GM12891 (cell line): ENCODE results near the gene CTDP1.

Experiments
- DNase-seq: peaks from one replicate; pipeline ENCODE4 v3.0.0; 2011; ENCODE audit warnings: low spot score; ENCODE audit not compliant: insufficient read length
- FAIRE-seq: peaks from 2 replicates; lab custom pipeline; 2011; peaks lifted over from hg19 to GRCh38; lab: Jason Lieb, UNC
- PAX5 ChIP-seq: IDR thresholded peaks from 2 replicates; pipeline ENCODE4 v1.6.1; 2011; ENCODE audit warnings: low read length, moderate library complexity, mild to moderate bottlenecking; ENCODE audit not compliant: insufficient read depth, severe bottlenecking
- POLR2A ChIP-seq: IDR thresholded peaks from 2 replicates; pipeline ENCODE4 v1.6.1; 2011; ENCODE audit warnings: low read depth, low read length, control low read depth
- POLR2AphosphoS5 ChIP-seq: IDR thresholded peaks from 2 replicates; pipeline ENCODE4 v1.6.1; 2011; ENCODE audit warnings: low read depth, low read length, control low read depth
- POU2F2 ChIP-seq: IDR thresholded peaks from 2 replicates; pipeline ENCODE4 v1.6.1; 2011; ENCODE audit warnings: low read depth, mild to moderate bottlenecking, control low read depth, low read length, moderate library complexity
- SPI1 ChIP-seq: IDR thresholded peaks from 2 replicates; pipeline ENCODE4 v1.6.1; 2011; ENCODE audit warnings: low read depth, low read length, control low read depth
- TAF1 ChIP-seq: IDR thresholded peaks from 2 replicates; pipeline ENCODE4 v1.6.1; 2011; ENCODE audit warnings: low read depth, low read length, control low read depth

Gene CTDP1

DNA sequence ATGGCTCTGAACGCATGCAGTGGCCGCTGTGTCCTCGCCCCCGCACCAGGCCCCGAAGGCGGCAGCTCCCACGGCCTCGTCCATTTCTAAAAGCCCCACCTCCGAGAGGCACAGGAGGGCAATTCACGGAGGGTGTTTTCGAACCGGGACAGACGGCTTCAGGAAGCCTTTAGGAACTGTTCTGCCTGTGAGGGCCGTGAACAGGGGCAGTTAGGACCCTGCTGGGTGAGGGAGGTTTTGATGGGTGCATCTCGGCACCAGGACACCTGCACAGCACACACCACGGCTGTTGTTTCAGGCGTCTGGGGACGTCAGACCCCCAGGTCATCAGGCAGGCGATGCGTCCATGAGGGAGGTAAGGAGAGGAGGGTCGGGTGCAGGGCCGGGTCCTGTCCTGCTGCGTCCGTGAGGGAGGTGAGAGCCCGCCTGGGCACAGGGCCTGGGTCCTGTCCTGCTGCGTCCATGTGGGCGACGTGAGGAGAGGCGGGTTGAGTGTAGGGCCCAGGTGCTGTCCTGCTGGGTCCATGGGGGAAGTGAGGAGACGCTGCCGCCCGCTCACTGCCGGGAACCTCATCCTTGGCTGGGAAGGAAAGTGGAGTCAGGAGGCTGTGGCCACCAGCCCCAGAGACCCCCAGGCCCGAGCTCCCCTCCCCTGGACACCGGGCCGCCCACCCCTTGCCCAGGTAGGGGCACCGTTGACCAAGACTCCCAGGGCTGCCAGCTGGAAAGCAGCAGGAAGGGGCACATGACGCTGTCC is 92.7 kb downstream of the CTDP1 start:
- no peak for DNase-seq

DNA sequence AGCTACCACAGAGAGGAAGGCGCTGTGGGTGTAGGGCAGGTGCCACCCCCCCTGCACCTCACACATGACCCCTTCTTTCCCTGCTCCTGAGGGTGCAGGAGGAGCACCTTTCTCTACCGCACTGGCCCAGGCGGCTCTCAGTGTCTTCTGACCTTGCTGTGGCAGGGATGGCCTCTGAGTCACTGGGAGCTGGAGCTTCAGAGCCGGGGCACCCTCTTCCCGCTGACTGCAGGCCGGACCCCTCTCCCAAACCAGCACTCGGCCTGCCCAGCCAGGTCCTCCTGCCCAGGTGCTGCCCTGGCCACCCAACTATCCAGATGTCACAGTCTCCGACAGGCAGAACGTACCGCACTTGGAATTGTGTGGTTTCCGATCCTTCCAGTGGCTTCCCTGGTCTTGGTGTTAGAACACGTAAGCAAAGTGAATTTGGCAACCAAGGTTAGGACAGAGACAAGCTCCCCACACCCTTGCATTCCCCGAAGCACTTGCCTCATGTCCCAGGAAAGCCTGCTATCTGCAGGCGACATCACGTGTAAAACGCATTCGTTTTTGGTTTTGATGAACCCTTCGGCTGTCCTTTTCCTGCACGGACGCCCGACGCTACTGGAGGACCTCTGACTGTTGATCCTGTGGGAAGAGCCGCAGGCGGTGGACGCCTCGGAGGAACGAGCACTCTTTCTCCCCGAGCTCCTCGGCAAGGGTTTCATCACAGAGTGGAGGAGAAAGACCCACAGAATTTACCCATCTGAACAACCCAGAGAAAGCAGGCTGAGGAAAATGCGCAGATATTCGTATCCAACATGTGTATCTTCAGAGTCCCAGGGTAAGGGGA is 93.5 kb downstream of the CTDP1 start:
- no peak for TF ChIP-seq POLR2A
- no peak for TF ChIP-seq SPI1
- no peak for TF ChIP-seq POU2F2
- no peak for TF ChIP-seq PAX5
- no peak for TF ChIP-seq TAF1
- no peak for TF ChIP-seq POLR2AphosphoS5
- FAIRE-seq (no peak), DNase-seq (no peak)

More for the DNA sequence above, 92.7 kb downstream of the CTDP1 start:
- FAIRE-seq = no peak
- TF ChIP-seq POU2F2 (no peak), SPI1 (no peak), PAX5 (no peak)

DNA sequence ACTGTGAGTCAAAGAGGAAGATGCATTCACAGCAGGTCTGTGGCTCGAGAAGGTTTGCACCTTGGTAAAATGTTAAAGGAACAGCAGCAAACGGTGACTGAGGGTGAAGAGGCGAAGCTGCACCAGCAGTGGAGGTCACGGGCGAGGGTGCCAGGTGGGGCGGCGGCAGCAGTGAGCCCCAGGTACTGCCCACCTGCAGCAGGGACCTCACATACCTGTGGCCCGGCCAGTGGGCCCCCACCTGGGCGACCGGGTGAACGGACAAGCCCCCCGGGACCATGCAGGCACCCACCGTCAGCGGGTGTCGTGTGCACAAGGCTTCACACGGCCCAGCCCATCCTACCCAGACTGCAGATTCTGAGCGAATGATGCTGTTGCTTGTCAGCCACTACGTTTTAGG is 94.5 kb downstream of the CTDP1 start:
- no peak for FAIRE-seq
- no peak for TF ChIP-seq TAF1
- no peak for TF ChIP-seq PAX5
- no peak for TF ChIP-seq POU2F2
- TF ChIP-seq POLR2AphosphoS5 = no peak
- TF ChIP-seq SPI1 = no peak
- TF ChIP-seq POLR2A = no peak
- DNase-seq = no peak

DNA sequence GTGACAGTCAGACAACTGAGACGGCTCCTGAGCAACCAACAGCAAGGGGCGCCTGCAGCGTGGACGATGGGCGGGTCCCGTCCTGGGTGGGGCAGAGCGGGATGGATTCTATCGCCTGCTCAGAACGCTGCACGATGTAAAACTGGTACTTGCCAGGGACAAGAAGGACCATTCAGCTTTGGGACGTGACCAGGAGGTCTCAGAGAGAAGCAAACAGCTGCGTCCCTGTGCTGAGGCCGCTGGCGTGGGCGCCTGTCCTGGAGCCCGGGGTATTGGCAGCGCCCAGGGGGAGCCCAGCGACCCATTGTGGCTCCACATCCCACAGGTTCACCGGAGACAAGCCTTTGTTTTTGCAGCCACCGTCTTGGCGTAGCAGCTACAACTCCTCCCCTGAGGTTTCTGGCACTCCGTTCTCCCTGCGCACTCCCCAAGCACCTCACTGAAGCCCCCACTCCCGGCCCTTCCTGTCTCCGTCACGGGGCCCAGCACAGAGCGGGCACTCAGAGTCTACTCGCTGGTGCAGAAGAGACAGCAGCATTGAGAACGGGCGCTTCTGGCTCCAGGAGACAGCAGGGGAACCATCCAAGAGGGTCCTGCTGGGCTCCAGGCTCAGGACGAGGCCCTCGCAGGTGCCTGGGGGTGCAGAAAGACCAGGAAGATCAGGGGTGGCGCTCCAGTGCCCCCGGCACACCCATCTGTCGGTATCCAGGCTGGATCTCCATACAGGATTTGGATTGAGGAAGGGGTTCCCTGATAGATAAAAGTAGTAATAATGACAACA is 96.0 kb downstream of the CTDP1 start:
- no peak for DNase-seq
- TF ChIP-seq TAF1 (no peak), POLR2A (no peak), POU2F2 (no peak), PAX5 (no peak), POLR2AphosphoS5 (no peak), SPI1 (no peak)
- FAIRE-seq = no peak

DNA sequence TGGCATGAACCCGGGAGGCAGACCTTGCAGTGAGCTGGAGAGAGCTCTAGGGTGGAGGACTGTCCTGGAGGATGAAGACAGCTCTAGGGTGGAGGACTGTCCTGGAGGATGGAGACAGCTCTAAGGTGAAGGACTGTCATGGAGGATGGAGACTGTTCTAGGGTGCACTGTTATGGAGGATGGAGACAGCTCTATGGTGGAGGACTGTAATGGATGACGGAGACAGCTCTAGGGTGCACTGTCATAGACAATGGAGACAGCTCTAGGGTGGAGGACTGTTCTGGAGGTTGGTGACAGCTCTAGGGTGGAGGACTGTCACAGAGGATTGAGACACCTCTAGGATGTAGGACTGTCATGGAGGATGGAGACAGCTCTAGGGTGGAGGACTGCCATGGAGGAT is 97.1 kb downstream of the CTDP1 start:
- DNase-seq (no peak), FAIRE-seq (no peak)
- TF ChIP-seq PAX5 = no peak
- TF ChIP-seq TAF1 = no peak
- no peak for TF ChIP-seq POLR2AphosphoS5
- TF ChIP-seq POU2F2 = no peak
- no peak for TF ChIP-seq SPI1

DNA sequence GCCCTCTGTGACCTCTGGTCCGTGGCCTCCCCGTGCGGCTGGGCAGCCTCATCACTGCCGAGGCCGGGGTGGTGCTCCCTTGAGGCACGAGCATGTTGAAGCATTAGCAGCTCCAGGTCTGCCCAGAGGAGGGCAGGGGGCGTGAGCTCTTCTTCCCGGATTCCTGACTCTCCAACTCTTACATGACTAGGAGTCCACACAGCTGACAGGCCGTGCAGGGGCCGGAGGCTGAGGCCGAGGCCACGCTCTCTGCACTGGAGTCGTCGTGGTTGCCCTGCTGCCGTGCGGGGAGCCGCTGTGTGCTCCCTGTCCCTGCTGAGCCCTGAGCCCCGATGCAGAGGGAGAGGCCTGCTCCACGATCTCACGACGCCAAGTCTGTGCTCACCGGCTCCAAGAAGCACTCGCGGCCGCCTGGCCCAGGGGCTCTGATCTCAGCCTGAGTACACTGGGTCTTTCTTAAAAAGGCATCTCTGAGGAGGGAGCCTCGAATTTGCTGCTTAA is 98.7 kb downstream of the CTDP1 start:
- FAIRE-seq = no peak

DNA sequence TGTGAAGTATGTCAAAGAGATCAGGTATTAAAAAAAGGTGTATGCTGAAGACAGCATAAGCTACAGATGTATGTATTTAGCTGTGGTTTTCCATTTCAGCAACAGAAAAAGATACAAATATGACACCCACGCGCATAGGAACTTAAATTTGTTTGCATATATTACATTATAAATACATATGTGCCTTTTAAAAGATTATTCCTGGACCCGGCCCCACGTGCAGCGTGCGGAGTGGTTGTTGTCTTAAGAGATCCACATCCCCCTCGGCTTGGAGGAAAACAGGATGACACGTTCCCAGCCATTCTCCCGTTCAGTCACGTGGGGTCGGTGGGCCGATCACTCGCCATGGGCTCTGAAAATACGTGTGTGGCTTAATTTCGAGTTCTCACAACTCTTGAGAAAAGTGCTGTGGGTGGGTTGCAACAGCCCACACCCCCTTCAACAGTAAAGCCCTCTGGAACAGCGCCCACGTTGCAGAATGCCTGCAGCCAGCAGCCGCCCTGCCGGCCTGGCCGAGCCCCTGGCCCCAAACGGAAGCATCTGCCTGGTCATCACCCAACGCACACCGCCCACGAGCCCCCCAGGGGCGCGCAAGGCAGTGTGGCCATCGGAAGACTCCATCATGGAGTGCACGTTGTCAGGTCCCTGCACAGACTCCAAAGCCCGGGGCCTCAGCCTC is 99.6 kb downstream of the CTDP1 start:
- TF ChIP-seq POLR2A (no peak), SPI1 (no peak)
- DNase-seq (no peak), FAIRE-seq (no peak)

More for the DNA sequence above, 98.7 kb downstream of the CTDP1 start:
- TF ChIP-seq POU2F2 = no peak
- TF ChIP-seq SPI1 = no peak
- TF ChIP-seq POLR2A = no peak
- no peak for TF ChIP-seq POLR2AphosphoS5
- TF ChIP-seq PAX5 = no peak
- no peak for TF ChIP-seq TAF1
- DNase-seq = no peak

DNA sequence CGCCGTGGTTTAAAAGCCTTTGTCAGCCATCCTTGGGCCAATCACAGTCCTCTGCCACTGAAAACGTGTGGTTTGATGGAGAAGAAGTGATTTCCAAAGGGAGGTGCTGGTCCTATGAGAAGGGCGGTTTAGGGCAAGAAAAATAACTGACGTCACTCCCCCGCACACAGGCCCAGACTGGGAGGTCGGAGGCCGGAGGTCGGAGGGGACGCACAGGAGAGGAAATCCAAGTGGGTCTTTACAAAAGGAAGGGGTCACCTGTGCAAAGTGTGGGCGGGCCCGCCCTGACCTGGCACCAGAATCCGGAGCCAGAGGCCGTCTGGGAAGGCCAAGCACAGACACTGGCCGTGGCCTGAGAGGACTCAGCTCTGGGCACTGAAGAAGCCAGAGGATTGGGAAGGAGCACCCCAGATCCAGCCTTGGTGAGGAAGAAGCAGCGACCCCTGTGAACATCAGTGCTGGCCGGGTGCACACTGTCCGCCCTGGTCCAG is 100.1 kb downstream of the CTDP1 start:
- TF ChIP-seq POU2F2 (no peak), TAF1 (no peak), SPI1 (no peak), POLR2A (no peak), PAX5 (no peak), POLR2AphosphoS5 (no peak)
- FAIRE-seq (no peak), DNase-seq (no peak)

DNA sequence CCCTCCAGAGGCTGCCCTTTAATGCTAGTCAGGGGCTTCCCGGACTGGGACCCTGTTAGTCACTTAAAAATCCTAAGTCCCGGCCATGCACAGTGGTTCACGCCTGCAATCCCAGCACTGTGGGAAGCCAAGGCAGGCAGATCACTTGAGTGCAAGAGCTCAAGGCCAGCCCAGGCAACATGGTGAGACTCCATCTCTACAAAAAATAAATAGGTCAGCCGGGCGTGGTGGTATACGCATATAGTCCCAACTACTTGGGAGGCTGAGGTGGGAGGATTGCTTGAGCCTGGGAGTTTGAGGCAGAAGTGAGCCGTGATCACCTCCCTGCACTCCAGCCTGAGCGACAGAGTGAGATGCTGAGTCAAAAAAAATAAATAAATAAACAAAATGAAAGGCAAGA is 100.9 kb downstream of the CTDP1 start:
- FAIRE-seq = no peak

More for the DNA sequence above, 100.9 kb downstream of the CTDP1 start:
- no peak for DNase-seq
- no peak for TF ChIP-seq POLR2A
- no peak for TF ChIP-seq TAF1
- TF ChIP-seq PAX5 = no peak
- no peak for TF ChIP-seq POLR2AphosphoS5
- TF ChIP-seq SPI1 = no peak
- no peak for TF ChIP-seq POU2F2
